Heart right ventricle (tissue), 16 donors: Measurements from ENCODE around the gene C1orf105. TPM values are rescaled to one million over a fixed set of nuclear protein-coding genes. Genes with fewer than 3 reads are reported as not detected.

Source experiments
- ATAC-seq, 8 donors: fragments of 200-7000 bp; cut with Tn5 transposase; one replicate each; pipeline ENCODE4 v1.9.1; 2020; ENCODE audit warnings: mild to moderate bottlenecking in 8 of 8, moderate library complexity in 8 of 8, moderate number of reproducible peaks in 1 of 8
- DNase-seq, 2 donors: peaks; one replicate each; pipeline ENCODE4 v3.0.0-alpha.2; 2020
- H3K27ac ChIP-seq, 10 donors: fragments of 200-600 bp; sonication (generic) in 2 of 10; one replicate each; pipeline versions ENCODE4 v1.5.0 to v1.8.0; 2020 to 2022; ENCODE audit warnings: mild to moderate bottlenecking in 3 of 10
- H3K27me3 ChIP-seq, 7 donors: fragments of 200-600 bp; one replicate each; pipeline ENCODE4 v1.8.0; 2021 to 2022; ENCODE audit warnings: mild to moderate bottlenecking in 2 of 7
- H3K36me3 ChIP-seq, 9 donors: fragments of 200-600 bp; sonication (generic) in 1 of 9; one replicate each; pipeline versions ENCODE4 v1.5.0 to v1.8.0; 2020 to 2022; ENCODE audit warnings: mild to moderate bottlenecking in 2 of 9
- H3K4me1 ChIP-seq, 9 donors: fragments of 200-600 bp; sonication (generic) in 1 of 9; one replicate each; pipeline versions ENCODE4 v1.5.0 to v1.8.0; 2020 to 2022; ENCODE audit warnings: mild to moderate bottlenecking in 4 of 9
- H3K4me3 ChIP-seq, 10 donors: fragments of 200-600 bp; sonication (generic) in 2 of 10; one replicate each; pipeline versions ENCODE4 v1.5.0 to v1.8.0; 2020 to 2022; ENCODE audit warnings: mild to moderate bottlenecking in 7 of 10, moderate library complexity in 2 of 10
- H3K9me3 ChIP-seq, 11 donors: fragments of 200-600 bp in 10 of 11; sonication (generic) in 2 of 11; one replicate each; pipeline versions ENCODE4 v1.5.0 to v1.8.0; 2013 to 2022; ENCODE audit warnings: mild to moderate bottlenecking in 2 of 11, control low read depth in 1 of 11, moderate library complexity in 1 of 11
- CTCF ChIP-seq, 9 donors: fragments of 200-600 bp; sonication (generic) in 2 of 9; IDR thresholded peaks; one replicate each; pipeline versions ENCODE4 v1.5.0 to v1.8.0; 2021 to 2022; ENCODE audit warnings: antibody characterized with exemption in 9 of 9, mild to moderate bottlenecking in 5 of 9, moderate library complexity in 1 of 9
- WGBS, 2 donors: extraction: QIAGEN DNeasy Blood & Tissue Kit; methylation state at CpG; one replicate each; pipeline ENCODE4 v1.1.7; 2013; ENCODE audit warnings: inconsistent platforms in 1 of 2; 5-methylcytosine and 5-hydroxymethylcytosine counted together
- intact Hi-C, 10 donors: fragments of 100-400 bp; cut with DNase I; formaldehyde crosslinking; loops; one replicate each; pipeline versions ENCODE4 v1.11.1 to v1.14.2; 2022
- polyA plus RNA-seq, 2 donors: library from polyadenylated mRNA; stranded (reverse); fragments of 200-250 nt; gene quantifications; one replicate each; pipeline ENCODE4 v1.2.3, GENCODE V29; 2013
- total RNA-seq, 10 donors: library from RNA; stranded (reverse); fragmentation: NEBNext Ultra II Directional in 3 of 10; extraction: Animal tissue kit (Norgen Biotek cat#: 25700) in 3 of 10; gene quantifications; one replicate each; pipeline versions ENCODE4 v1.2.1 to v1.2.4, GENCODE V29; 2021 to 2023
- donor health status: Arrhythmogenic right ventricular cardiomyopathy.
- donor health status: ischemic (EF 13 %, LVEDD 7.1; RV severe dilation, severe dysfunction).
- donor health status: healthy with polysubstance abuse.
- donor health status: DM: no; HTN: yes; CAD: no.
- donor health status: DM: no; HTN: no; CAD: no.
- donor health status: ischemic (EF 25% LVEDD 6.9; RV normal size, moderate dysfunction).
- donor health status: ischemic (EF 25% LVEDD 5.7; RV mildly dilated, moderate dysfunction).
- donor health status: healthy.
- donor health status: DM: yes; HTN: yes; CAD: no.
- donor health status: Ischemic cardiomyopathy.
- donor health status: ischemic (EF 35%, LVEDD 5.7; RV mildly dilated, moderate dysfunction).
- donor health status: nonischemic (EF 11% LVEDD 7.7; RV severe dilation, severe dysfunction).
- donor health status: DM: yes; HTN: yes; CAD: no.
- donor health status: PGD.
- donor health status: ischemic (EF 29% LVEDD 5.4; RV normal size, mild dysfunction).
- donor health status: nonischemic (EF 23%, LVEDD 6.1; RV moderate dilation, normal function).

The C1orf105 gene
- total and polyA plus RNA-seq, 12 donors = 1.1 to 52.7 (median 8.6) TPM

GRCh38 chr1:172484252-172484651 lies 63.8 kb downstream of the C1orf105 start:
- H3K4me3 ChIP-seq = no peak overlapping the region
- H3K27ac ChIP-seq = no peak overlapping the region
- TF ChIP-seq CTCF (IDR thresholded peaks at IDR 0.05) = no peak
- H3K36me3 ChIP-seq = no peaks in the 10 kb centered on the region
- DNase-seq (no peak), ATAC-seq (no peak)
- H3K4me1 ChIP-seq = peaks cover 0 to 12% (median 0%) of the 10 kb centered on the region in 9 donors
- no peaks in the 10 kb centered on the region for H3K9me3 ChIP-seq
- intact Hi-C loops = no loop called here
- no peaks in the 10 kb centered on the region for H3K27me3 ChIP-seq

- H3K27ac ChIP-seq = no peak overlapping the region
- no peak for TF ChIP-seq CTCF (IDR thresholded peaks at IDR 0.05)
- H3K4me3 ChIP-seq = no peak overlapping the region
- DNase-seq (no peak), ATAC-seq (no peak)
- 70% methylated on average over 5 of the region's 5 CpGs for WGBS, 2 donors
- H3K36me3 ChIP-seq = no peaks in the 10 kb centered on the region
- H3K9me3 ChIP-seq = no peaks in the 10 kb centered on the region
- H3K4me1 ChIP-seq = peaks cover 0 to 12% (median 0%) of the 10 kb centered on the region in 9 donors
- intact Hi-C loops = no loop called here
- H3K27me3 ChIP-seq = peaks cover 0 to 3% (median 0%) of the 10 kb centered on the region in 7 donors
Measured at GRCh38 chr1:172485626-172486025, 65.1 kb downstream of the C1orf105 start.

GRCh38 chr1:172486805-172487454 lies 66.4 kb downstream of the C1orf105 start:
- H3K27me3 ChIP-seq = peaks cover 0 to 3% (median 0%) of the 10 kb centered on the region in 7 donors
- H3K4me1 ChIP-seq = peaks cover 0 to 12% (median 0%) of the 10 kb centered on the region in 9 donors
- no peaks in the 10 kb centered on the region for H3K9me3 ChIP-seq
- ATAC-seq (peak in 1 of 8 donors; percentile 80), DNase-seq (no peak)
- WGBS, 2 donors = 30 to 32% methylated on average over 3 of the region's 3 CpGs
- TF ChIP-seq CTCF (IDR thresholded peaks at IDR 0.05) = no peak
- H3K36me3 ChIP-seq = no peaks in the 10 kb centered on the region
- intact Hi-C loops = no loop called here
- no peak overlapping the region for H3K4me3 ChIP-seq
- no peak overlapping the region for H3K27ac ChIP-seq

GRCh38 chr1:172487550-172487949 lies 67.1 kb downstream of the C1orf105 start:
- Histone ChIP-seq H3K9me3 (no peaks in the 10 kb centered on the region), H3K4me1 (peaks cover 0 to 12% (median 0%) of the 10 kb centered on the region in 9 donors), H3K4me3 (no peak overlapping the region), H3K27ac (no peak overlapping the region), H3K36me3 (no peaks in the 10 kb centered on the region), H3K27me3 (peaks cover 0 to 3% (median 0%) of the 10 kb centered on the region in 7 donors)
- WGBS, 2 donors = 68 to 81% methylated on average over 4 of the region's 4 CpGs
- intact Hi-C loops = no loop called here
- DNase-seq = no peak
- TF ChIP-seq CTCF (IDR thresholded peaks at IDR 0.05) = no peak
- ATAC-seq = no peak
